IMR-90 (cell line): ENCODE data around the gene OCEL1. TPM values are rescaled to one million over a fixed set of nuclear protein-coding genes. Genes with fewer than 3 reads are reported as not detected.

Experiments used
- ATAC-seq: fragments of 200-7000 bp; cut with Tn5 transposase; 2 replicates; pipeline ENCODE4 v1.9.1; 2020; ENCODE audit warnings: low read depth, mild to moderate bottlenecking, moderate library complexity
- BruUV-seq: library from RNA; stranded (reverse); fragments of 400-500 nt; replicated peaks from 2 replicates; lab custom pipeline; 2021; lab: Mats Ljungman, UMichigan
- CTCF ChIA-PET: fragments of 300-600 bp; formaldehyde crosslinking; extraction: SDS; loops from one replicate; lab custom pipeline; 2021; ENCODE audit warnings: antibody characterized with exemption; lab: Yijun Ruan, JAX
- POLR2A ChIA-PET: fragments of 300-600 bp; sonication (Branson Sonifier 250); formaldehyde crosslinking; loops from one replicate; lab custom pipeline; 2022; ENCODE audit warnings: antibody characterized with exemption; ENCODE audit not compliant: unreplicated experiment; lab: Charles Lee
- DNase-seq: peaks from one replicate; pipeline ENCODE4 v3.0.0; 2013
- H2AFZ ChIP-seq: replicated peaks from 2 replicates; pipeline ENCODE3; 2013; ENCODE audit warnings: low read length, mild to moderate bottlenecking; ENCODE audit not compliant: poor library complexity
- H2AK5ac ChIP-seq: 2 replicates; pipeline ENCODE4 v1.6.1; 2013; ENCODE audit warnings: low read depth, low read length, inconsistent platforms
- H2AK9ac ChIP-seq: replicated peaks from 2 replicates; pipeline ENCODE3; 2013; ENCODE audit warnings: mild to moderate bottlenecking, low read depth, low read length, moderate library complexity; ENCODE audit not compliant: poor library complexity
- H2BK120ac ChIP-seq: 2 replicates; pipeline ENCODE4 v1.6.1; 2013; ENCODE audit warnings: low read depth, low read length, inconsistent platforms
- H2BK15ac ChIP-seq: 3 replicates; pipeline ENCODE4 v1.6.1; 2013; ENCODE audit warnings: low read depth, low read length, inconsistent platforms
- H2BK20ac ChIP-seq: 2 replicates; pipeline ENCODE4 v1.6.1; 2013; ENCODE audit warnings: low read depth, mild to moderate bottlenecking, inconsistent platforms, low read length, moderate library complexity
- H2BK5ac ChIP-seq: 2 replicates; pipeline ENCODE4 v1.6.1; 2013; ENCODE audit warnings: mild to moderate bottlenecking, low read depth, low read length, inconsistent platforms; ENCODE audit not compliant: poor library complexity, severe bottlenecking
- H3K14ac ChIP-seq: replicated peaks from 2 replicates; pipeline ENCODE4 v1.6.1; 2013; ENCODE audit warnings: low read depth, low read length, inconsistent platforms
- H3K18ac ChIP-seq: 2 replicates; pipeline ENCODE4 v1.6.1; 2013; ENCODE audit warnings: low read depth, low read length, control low read depth
- H3K23ac ChIP-seq: 2 replicates; pipeline ENCODE4 v1.6.1; 2013; ENCODE audit warnings: low read depth, low read length, inconsistent platforms
- H3K27ac ChIP-seq: 2 replicates; pipeline ENCODE4 v1.5.1; 2013; ENCODE audit warnings: mild to moderate bottlenecking, control low read depth, low read length; ENCODE audit not compliant: insufficient read depth
- H3K27me3 ChIP-seq: 2 replicates; pipeline ENCODE4 v1.6.1; 2013; ENCODE audit warnings: low read length; ENCODE audit not compliant: control insufficient read depth, insufficient read depth
- H3K36me3 ChIP-seq: 2 replicates; pipeline ENCODE4 v1.6.1; 2013; ENCODE audit warnings: low read length, mixed read lengths; ENCODE audit not compliant: control insufficient read depth, insufficient read depth
- H3K4ac ChIP-seq: 2 replicates; pipeline ENCODE4 v1.6.1; 2013; ENCODE audit warnings: low read depth, low read length, inconsistent platforms
- H3K4me1 ChIP-seq: 2 replicates; pipeline ENCODE4 v1.6.1; 2013; ENCODE audit warnings: low read length, mixed read lengths; ENCODE audit not compliant: control insufficient read depth, insufficient read depth
- H3K4me2 ChIP-seq: 2 replicates; pipeline ENCODE4 v1.6.1; 2013; ENCODE audit warnings: low read depth, mild to moderate bottlenecking, control low read depth, low read length, moderate library complexity
- H3K4me3 ChIP-seq: 2 replicates; pipeline ENCODE4 v1.5.1; 2013; ENCODE audit warnings: low read depth, mild to moderate bottlenecking, control low read depth, low read length, moderate library complexity; ENCODE audit not compliant: insufficient read depth
- H3K56ac ChIP-seq: 2 replicates; pipeline ENCODE4 v1.6.1; 2013; ENCODE audit warnings: low read length, inconsistent platforms; ENCODE audit not compliant: insufficient read depth; ENCODE audit errors: extremely low read depth
- H3K79me1 ChIP-seq, 2 experiments: 2 replicates each; pipeline ENCODE4 v1.6.1; 2013; ENCODE audit warnings: low read length in 2 of 2, inconsistent platforms in 1 of 2, low read depth in 1 of 2
- H3K9ac ChIP-seq: 2 replicates; pipeline ENCODE4 v1.6.1; 2013; ENCODE audit warnings: low read depth, low read length, control low read depth
- H3K9me1 ChIP-seq: 2 replicates; pipeline ENCODE4 v1.6.1; 2013; ENCODE audit warnings: low read length, inconsistent platforms; ENCODE audit not compliant: insufficient read depth
- H3K9me3 ChIP-seq: 2 replicates; pipeline ENCODE4 v1.6.1; 2013; ENCODE audit warnings: low read length; ENCODE audit not compliant: control insufficient read depth, insufficient read depth
- H4K20me1 ChIP-seq: 2 replicates; pipeline ENCODE4 v1.6.1; 2013; ENCODE audit warnings: low read length, inconsistent platforms; ENCODE audit not compliant: insufficient read depth
- H4K5ac ChIP-seq: 2 replicates; pipeline ENCODE4 v1.6.1; 2013; ENCODE audit warnings: mild to moderate bottlenecking, low read depth, low read length, control low read depth
- H4K8ac ChIP-seq, 2 experiments: 2 replicates each; pipeline ENCODE4 v1.6.1; 2013; ENCODE audit warnings: low read depth in 2 of 2, low read length in 2 of 2, control low read depth in 1 of 2, inconsistent platforms in 1 of 2
- H4K91ac ChIP-seq: 2 replicates; pipeline ENCODE4 v1.6.1; 2013; ENCODE audit warnings: low read depth, low read length, inconsistent platforms; ENCODE audit not compliant: insufficient read depth
- BHLHE40 ChIP-seq: fragments of 150-350 bp; IDR thresholded peaks from 2 replicates; pipeline ENCODE4 v1.6.1; 2016; ENCODE audit warnings: mild to moderate bottlenecking, low read depth, low read length
- CEBPB ChIP-seq: IDR thresholded peaks from 2 replicates; pipeline ENCODE4 v1.6.1; 2012; ENCODE audit warnings: low read depth, low read length, improper control_type of control experiment
- MAFK ChIP-seq: IDR thresholded peaks from 2 replicates; pipeline ENCODE4 v1.6.1; 2012; ENCODE audit warnings: low read depth, low read length, improper control_type of control experiment
- MXI1 ChIP-seq: IDR thresholded peaks from 2 replicates; pipeline ENCODE4 v1.6.1; 2012; ENCODE audit warnings: low read depth, mild to moderate bottlenecking, low read length, moderate library complexity, borderline replicate concordance
- NFE2L2 ChIP-seq: fragments of 150-350 bp; IDR thresholded peaks from 2 replicates; pipeline ENCODE4 v1.6.1; 2016; ENCODE audit warnings: low read depth, mild to moderate bottlenecking, low read length
- POLR2A ChIP-seq: IDR thresholded peaks from 2 replicates; pipeline ENCODE4 v1.6.1; 2012; ENCODE audit warnings: mild to moderate bottlenecking, low read depth, low read length
- RCOR1 ChIP-seq: IDR thresholded peaks from 2 replicates; pipeline ENCODE4 v1.6.1; 2012; ENCODE audit warnings: mild to moderate bottlenecking, low read length, improper control_type of control experiment; ENCODE audit not compliant: insufficient replicate concordance
- RFX5 ChIP-seq: IDR thresholded peaks from 2 replicates; pipeline ENCODE4 v1.8.0; 2012; ENCODE audit warnings: low read depth, mild to moderate bottlenecking, low read length, moderate library complexity
- WGBS, 2 experiments: methylation state at CpG; one replicate each; pipeline versions ENCODE4 v1.1.5 to v1.1.7; 2013; ENCODE audit warnings: missing lambda C conversion rate in 2 of 2; ENCODE audit not compliant: insufficient read length in 1 of 2; ENCODE audit errors: extremely low coverage in 2 of 2; 5-methylcytosine and 5-hydroxymethylcytosine counted together
- dilution Hi-C: fragments of 300-500 bp; cut with HindIII; formaldehyde crosslinking; loops from one replicate; pipeline ENCODE4 v1.14.3; 2018; ENCODE audit warnings: low sequenced_read_pairs; ENCODE audit not compliant: unreplicated experiment
- in situ Hi-C: fragments of 300-500 bp; cut with MboI; formaldehyde crosslinking; loops from 3 replicates; pipeline ENCODE4 v1.14.3; 2019; ENCODE audit warnings: low sequenced_read_pairs, inconsistent platforms, mixed read lengths
- intact Hi-C: fragments of 100-400 bp; cut with micrococcal nuclease; formaldehyde crosslinking; loops from 2 replicates; pipeline ENCODE4 v1.10.0; 2022
- polyA plus RNA-seq, 3 experiments: library from polyadenylated mRNA; depleted of rRNA; stranded (reverse); fragments of >200 nt; gene quantifications; 2 replicates each; pipeline ENCODE4 v1.2.3, GENCODE V29; 2012; ENCODE audit warnings: low replicate concordance in 1 of 3
- total RNA-seq: library from RNA; depleted of rRNA; stranded (reverse); fragments of >200 nt; gene quantifications from 2 replicates; pipeline ENCODE4 v1.2.3, GENCODE V29; 2012
- TF ChIP-seq, protein P1 (sequence below): conservative IDR thresholded peaks from 2 replicates; pipeline ENCODE4 v1.5.1; 2012; ENCODE audit warnings: mild to moderate bottlenecking, low read depth, low read length, improper control_type of control experiment
- TF ChIP-seq, protein P2 (sequence below): fragments of 150-350 bp; IDR thresholded peaks from 2 replicates; pipeline ENCODE4 v1.6.1; 2017; ENCODE audit warnings: mild to moderate bottlenecking, antibody characterized with exemption, low read length, low read depth
- TF ChIP-seq, protein P3 (sequence below): fragments of 150-350 bp; IDR thresholded peaks from 2 replicates; pipeline ENCODE4 v1.6.1; 2016; ENCODE audit warnings: low read depth, mild to moderate bottlenecking, low read length, moderate library complexity, borderline replicate concordance

Gene OCEL1
- total and polyA plus RNA-seq, 2 of the 4 experiments (the other 2 are of a cell fraction) = 1.1 to 7.2 TPM

DNA sequence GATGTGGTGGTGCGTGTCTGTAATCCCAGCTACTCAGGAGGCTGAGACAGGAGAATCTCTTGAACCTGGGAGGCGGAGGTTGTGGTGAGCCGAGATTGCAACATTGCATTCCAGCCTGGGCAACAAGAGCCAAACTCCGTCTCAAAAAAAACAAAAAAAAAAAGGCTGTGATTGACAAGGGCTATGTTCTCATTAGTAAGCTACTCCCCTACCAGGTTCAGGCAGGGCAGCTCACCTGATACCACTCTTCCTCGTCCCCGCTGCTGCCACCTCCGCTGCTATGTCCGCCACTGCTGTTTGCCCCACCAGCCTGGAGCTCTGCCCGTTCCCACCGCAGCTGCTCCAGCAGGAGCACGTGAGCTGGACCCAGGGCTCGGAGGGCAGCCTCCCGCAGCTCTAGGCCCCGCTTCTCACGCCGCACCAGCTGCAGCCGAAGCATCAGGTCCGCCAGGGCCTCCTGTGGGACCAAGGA lies 29.2 kb downstream of the OCEL1 start:
- intact Hi-C loops (no loop called here), in situ Hi-C loops (no loop called here), dilution Hi-C loops (no loop called here)
- Histone ChIP-seq H2BK5ac (no peak overlapping the region), H2AFZ (no peak overlapping the region), H3K36me3 (no peaks in the 10 kb centered on the region), H2AK9ac (no peak overlapping the region), H3K79me1 (no peaks in the 10 kb centered on the region), H4K91ac (no peak overlapping the region), H2BK120ac (no peak overlapping the region), H3K14ac (no peak overlapping the region), H2BK20ac (no peak overlapping the region), H3K4me2 (no peak overlapping the region), H3K27ac (no peak overlapping the region), H3K9ac (no peak overlapping the region), H2BK15ac (no peak overlapping the region), H3K56ac (no peak overlapping the region), H2AK5ac (no peak overlapping the region), H4K20me1 (no peaks in the 10 kb centered on the region), H3K18ac (no peak overlapping the region), H3K4me3 (no peak overlapping the region), H3K4ac (no peak overlapping the region), H4K8ac (no peak overlapping the region), H3K27me3 (no peaks in the 10 kb centered on the region; the same call in 1 of the 2 replicates), H3K9me3 (peaks cover 10% of the 10 kb centered on the region), H3K4me1 (no peaks in the 10 kb centered on the region), H4K5ac (no peak overlapping the region), H3K9me1 (no peaks in the 10 kb centered on the region), H3K23ac (no peak overlapping the region)
- WGBS, 2 experiments = 51% methylated on average over 5 of the region's 18 CpGs; no CpG with 5 or more reads in 1 of the 2 experiments
- ATAC-seq (no peak), DNase-seq (no peak)
- ChIA-PET POLR2A (interaction anchor here (0.6 kb wide), 1 partner anchor 24 kb away, joined by 10 read pairs; no protein-coding TSS in a partner anchor), CTCF (no interaction called here)
- TF ChIP-seq MXI1 (no peak), MAFK (no peak), NFE2L2 (no peak), BHLHE40 (no peak), POLR2A (no peak), RFX5 (no peak), CEBPB (no peak), RCOR1 (no peak)
- TF ChIP-seq, protein P1, sequence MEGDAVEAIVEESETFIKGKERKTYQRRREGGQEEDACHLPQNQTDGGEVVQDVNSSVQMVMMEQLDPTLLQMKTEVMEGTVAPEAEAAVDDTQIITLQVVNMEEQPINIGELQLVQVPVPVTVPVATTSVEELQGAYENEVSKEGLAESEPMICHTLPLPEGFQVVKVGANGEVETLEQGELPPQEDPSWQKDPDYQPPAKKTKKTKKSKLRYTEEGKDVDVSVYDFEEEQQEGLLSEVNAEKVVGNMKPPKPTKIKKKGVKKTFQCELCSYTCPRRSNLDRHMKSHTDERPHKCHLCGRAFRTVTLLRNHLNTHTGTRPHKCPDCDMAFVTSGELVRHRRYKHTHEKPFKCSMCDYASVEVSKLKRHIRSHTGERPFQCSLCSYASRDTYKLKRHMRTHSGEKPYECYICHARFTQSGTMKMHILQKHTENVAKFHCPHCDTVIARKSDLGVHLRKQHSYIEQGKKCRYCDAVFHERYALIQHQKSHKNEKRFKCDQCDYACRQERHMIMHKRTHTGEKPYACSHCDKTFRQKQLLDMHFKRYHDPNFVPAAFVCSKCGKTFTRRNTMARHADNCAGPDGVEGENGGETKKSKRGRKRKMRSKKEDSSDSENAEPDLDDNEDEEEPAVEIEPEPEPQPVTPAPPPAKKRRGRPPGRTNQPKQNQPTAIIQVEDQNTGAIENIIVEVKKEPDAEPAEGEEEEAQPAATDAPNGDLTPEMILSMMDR = no peak
- TF ChIP-seq, protein P2, sequence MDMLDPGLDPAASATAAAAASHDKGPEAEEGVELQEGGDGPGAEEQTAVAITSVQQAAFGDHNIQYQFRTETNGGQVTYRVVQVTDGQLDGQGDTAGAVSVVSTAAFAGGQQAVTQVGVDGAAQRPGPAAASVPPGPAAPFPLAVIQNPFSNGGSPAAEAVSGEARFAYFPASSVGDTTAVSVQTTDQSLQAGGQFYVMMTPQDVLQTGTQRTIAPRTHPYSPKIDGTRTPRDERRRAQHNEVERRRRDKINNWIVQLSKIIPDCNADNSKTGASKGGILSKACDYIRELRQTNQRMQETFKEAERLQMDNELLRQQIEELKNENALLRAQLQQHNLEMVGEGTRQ = no peak
- TF ChIP-seq, protein P3, sequence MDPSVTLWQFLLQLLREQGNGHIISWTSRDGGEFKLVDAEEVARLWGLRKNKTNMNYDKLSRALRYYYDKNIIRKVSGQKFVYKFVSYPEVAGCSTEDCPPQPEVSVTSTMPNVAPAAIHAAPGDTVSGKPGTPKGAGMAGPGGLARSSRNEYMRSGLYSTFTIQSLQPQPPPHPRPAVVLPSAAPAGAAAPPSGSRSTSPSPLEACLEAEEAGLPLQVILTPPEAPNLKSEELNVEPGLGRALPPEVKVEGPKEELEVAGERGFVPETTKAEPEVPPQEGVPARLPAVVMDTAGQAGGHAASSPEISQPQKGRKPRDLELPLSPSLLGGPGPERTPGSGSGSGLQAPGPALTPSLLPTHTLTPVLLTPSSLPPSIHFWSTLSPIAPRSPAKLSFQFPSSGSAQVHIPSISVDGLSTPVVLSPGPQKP = no peak
- BruUV-seq = no TSS peak
